Stomach (tissue), 4 donors: ENCODE data around the gene CRABP2.

Experiments used
- CTCF ChIP-seq, 7 experiments: fragments of 450-650 bp in 4 of 7; fragments of 200-600 bp in 3 of 7; sonication (generic) in 3 of 7; IDR thresholded peaks; one replicate each; pipeline ENCODE4 v1.5.1; 2016 to 2019; ENCODE audit warnings: antibody characterized with exemption in 7 of 7, control low read depth in 2 of 7, mild to moderate bottlenecking in 1 of 7
- EP300 ChIP-seq: sonication (generic); formaldehyde crosslinking; IDR thresholded peaks from one replicate; pipeline ENCODE4 v1.6.1; 2017; ENCODE audit warnings: antibody characterized with exemption
- POLR2A ChIP-seq, 4 donors: fragments of 450-650 bp; IDR thresholded peaks; one replicate each; pipeline ENCODE4 v1.6.1; 2016; ENCODE audit warnings: antibody characterized with exemption in 4 of 4, control low read depth in 2 of 4, mild to moderate bottlenecking in 1 of 4, moderate library complexity in 1 of 4

- no peak for TF ChIP-seq CTCF (IDR thresholded peaks at IDR 0.05)
- TF ChIP-seq POLR2A (IDR thresholded peaks at IDR 0.05), result no peak
- TF ChIP-seq EP300, result no peak
Observed at GRCh38 chr1:156744344-156744743, 39.0 kb upstream of the CRABP2 start.
